HG03025 (cell line): ENCODE results near the gene SPG11.
"Not testable (repeated sequence)": the region's sequence is repeated elsewhere in the genome, so short reads cannot be mapped to it uniquely, and the experiment has no call there.

Source experiments
- ATAC-seq: cut with Tn5 transposase; IDR thresholded peaks from one replicate; pipeline ENCODE4 v1.9.1; 2021; ENCODE audit warnings: mild to moderate bottlenecking, moderate library complexity; ENCODE audit not compliant: unreplicated experiment, low FRiP score

SPG11 gene

GRCh38 chr15:44676676-44677075 lies 13.2 kb upstream of the SPG11 start:
- no peak for ATAC-seq

GRCh38 chr15:44675911-44676310 lies 12.4 kb upstream of the SPG11 start:
- ATAC-seq: no peak

GRCh38 chr15:44673639-44674038 lies 10.2 kb upstream of the SPG11 start:
- ATAC-seq: no peak

GRCh38 chr15:44670087-44670950 lies 6.9 kb upstream of the SPG11 start:
- ATAC-seq: no peak

- ATAC-seq: no peak
These were observed 5.5 kb upstream of the SPG11 start for GRCh38 chr15:44668921-44669320.

GRCh38 chr15:44667039-44667360 lies 3.5 kb upstream of the SPG11 start:
- ATAC-seq: no peak

- ATAC-seq: no peak
These were observed 3.0 kb upstream of the SPG11 start for GRCh38 chr15:44666210-44667038.

GRCh38 chr15:44662478-44663409 lies 718 bp downstream of the SPG11 start:
- peak; percentile 51 for ATAC-seq

GRCh38 chr15:44661576-44661975 lies 1.9 kb downstream of the SPG11 start:
- ATAC-seq: no peak

- ATAC-seq: no peak
These were observed 4.4 kb downstream of the SPG11 start for GRCh38 chr15:44659056-44659455.

GRCh38 chr15:44657378-44657777 lies 6.1 kb downstream of the SPG11 start:
- no peak for ATAC-seq

GRCh38 chr15:44656913-44657312 lies 6.5 kb downstream of the SPG11 start:
- no peak for ATAC-seq

GRCh38 chr15:44656298-44656697 lies 7.2 kb downstream of the SPG11 start:
- ATAC-seq: no peak

- ATAC-seq: no peak
These were observed 8.6 kb downstream of the SPG11 start for GRCh38 chr15:44654858-44655257.

- ATAC-seq: no peak
These were observed 15.8 kb downstream of the SPG11 start for GRCh38 chr15:44647637-44648036.

- ATAC-seq: no peak
These were observed 16.4 kb downstream of the SPG11 start for GRCh38 chr15:44647036-44647435.

GRCh38 chr15:44646460-44646859 lies 17.0 kb downstream of the SPG11 start:
- ATAC-seq: no peak

- ATAC-seq: no peak
These were observed 21.8 kb downstream of the SPG11 start for GRCh38 chr15:44641651-44642050.

GRCh38 chr15:44636976-44637375 lies 26.5 kb downstream of the SPG11 start:
- ATAC-seq: no peak

GRCh38 chr15:44633603-44634002 lies 29.9 kb downstream of the SPG11 start:
- no peak for ATAC-seq

GRCh38 chr15:44625286-44625685 lies 38.2 kb downstream of the SPG11 start:
- ATAC-seq: not testable (repeated sequence)
